ENCODE data around the gene PHLDB2. TPM values are rescaled to one million over a fixed set of nuclear protein-coding genes. Genes with fewer than 3 reads are reported as not detected.

Gene PHLDB2
- polyA plus RNA-seq, 1 donor (not counting 4 experiments of a cell fraction or from before 2014, with no cell fraction given), result 150 TPM

DNA sequence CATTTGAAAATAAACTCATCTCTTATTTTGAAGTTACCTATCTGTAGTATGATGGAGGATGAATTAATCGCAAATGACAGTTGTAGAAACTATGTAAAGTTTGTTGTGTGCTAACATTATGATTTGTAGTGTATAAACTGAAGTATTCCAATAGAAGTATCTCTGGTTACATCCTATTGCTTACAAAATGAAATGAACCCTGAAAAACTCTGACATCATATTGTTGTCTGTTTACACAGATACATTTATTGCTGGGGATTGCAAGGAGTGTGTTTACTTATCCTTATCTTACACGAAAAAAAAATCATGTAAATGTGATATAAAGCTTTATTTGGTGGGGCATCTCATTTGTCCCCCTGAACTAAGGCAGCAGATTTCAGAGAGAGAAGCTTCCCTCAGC is 117.2 kb downstream of the PHLDB2 start:
- dilution Hi-C loops (cut with MboI; ENCODE audit: extremely low pct_ligation_motif_present, low sequenced_read_pairs), result no loop called here
- TF ChIP-seq EZH2 (IDR thresholded peaks at IDR 0.05; ENCODE audit: low read length), result no peak
- Histone ChIP-seq H3K9me1 (ENCODE audit: control insufficient read depth, extremely low read depth, insufficient read depth, low read length) (no peaks in the 10 kb centered on the region), H3K9me3 (ENCODE audit: control insufficient read depth, low read depth, low read length) (no peaks in the 10 kb centered on the region), H2AFZ (ENCODE audit: control insufficient read depth, low read length) (no peak overlapping the region), H4K20me1 (ENCODE audit: control insufficient read depth, extremely low read depth, insufficient read depth, low read length) (no peaks in the 10 kb centered on the region), H3K4me3 (ENCODE audit: control insufficient read depth in 2 of 3, extremely low read depth in 1 of 3, insufficient read depth in 2 of 3, low read depth in 1 of 3, low read length in 3 of 3) (no peak overlapping the region), H3K4me2 (ENCODE audit: control insufficient read depth, extremely low read depth, insufficient read depth, low read depth, low read length) (no peak overlapping the region), H3K9ac (ENCODE audit: control insufficient read depth, extremely low read depth, insufficient read depth, low read length) (no peak overlapping the region), H3K36me3 (ENCODE audit: control insufficient read depth in 2 of 2, extremely low read depth in 1 of 2, insufficient read depth in 2 of 2, low read length in 2 of 2) (peaks cover 7 to 12% of the 10 kb centered on the region in 2 experiments), H3K27me3 (ENCODE audit: control insufficient read depth, extremely low read depth, insufficient read depth, low read length) (no peaks in the 10 kb centered on the region), H3K79me2 (ENCODE audit: control insufficient read depth, insufficient read depth, low read length) (peaks cover 14% of the 10 kb centered on the region), H3K4me1 (ENCODE audit: control insufficient read depth, extremely low read depth, insufficient read depth, low read length) (peaks cover 6% of the 10 kb centered on the region), H3K27ac (ENCODE audit: control insufficient read depth, insufficient read depth, low read length) (no peak overlapping the region)
- DNase-seq (ENCODE audit: low read depth, low spot score), result no peak
- FAIRE-seq, result no peak

- no peaks in the 10 kb centered on the region for H3K9me3 ChIP-seq (ENCODE audit: control insufficient read depth, low read depth, low read length)
- H3K4me1 ChIP-seq (ENCODE audit: control insufficient read depth, extremely low read depth, insufficient read depth, low read length), result peaks cover 8% of the 10 kb centered on the region
- peak within 1 kb of the TSS; percentile 73 for H3K4me2 ChIP-seq (ENCODE audit: control insufficient read depth, extremely low read depth, insufficient read depth, low read depth, low read length)
- DNase-seq (ENCODE audit: low read depth, low spot score), result peak; percentile 91
- no peaks in the 10 kb centered on the region for H3K9me1 ChIP-seq (ENCODE audit: control insufficient read depth, extremely low read depth, insufficient read depth, low read length)
- H3K79me2 ChIP-seq (ENCODE audit: control insufficient read depth, insufficient read depth, low read length), result peaks cover 20% of the 10 kb centered on the region
- TF ChIP-seq, protein P1, sequence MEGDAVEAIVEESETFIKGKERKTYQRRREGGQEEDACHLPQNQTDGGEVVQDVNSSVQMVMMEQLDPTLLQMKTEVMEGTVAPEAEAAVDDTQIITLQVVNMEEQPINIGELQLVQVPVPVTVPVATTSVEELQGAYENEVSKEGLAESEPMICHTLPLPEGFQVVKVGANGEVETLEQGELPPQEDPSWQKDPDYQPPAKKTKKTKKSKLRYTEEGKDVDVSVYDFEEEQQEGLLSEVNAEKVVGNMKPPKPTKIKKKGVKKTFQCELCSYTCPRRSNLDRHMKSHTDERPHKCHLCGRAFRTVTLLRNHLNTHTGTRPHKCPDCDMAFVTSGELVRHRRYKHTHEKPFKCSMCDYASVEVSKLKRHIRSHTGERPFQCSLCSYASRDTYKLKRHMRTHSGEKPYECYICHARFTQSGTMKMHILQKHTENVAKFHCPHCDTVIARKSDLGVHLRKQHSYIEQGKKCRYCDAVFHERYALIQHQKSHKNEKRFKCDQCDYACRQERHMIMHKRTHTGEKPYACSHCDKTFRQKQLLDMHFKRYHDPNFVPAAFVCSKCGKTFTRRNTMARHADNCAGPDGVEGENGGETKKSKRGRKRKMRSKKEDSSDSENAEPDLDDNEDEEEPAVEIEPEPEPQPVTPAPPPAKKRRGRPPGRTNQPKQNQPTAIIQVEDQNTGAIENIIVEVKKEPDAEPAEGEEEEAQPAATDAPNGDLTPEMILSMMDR (optimal IDR thresholded peaks at IDR 0.05 in 1 of 3, IDR thresholded peaks at IDR 0.05 in 1 of 3, conservative IDR thresholded peaks at IDR 0.05 in 1 of 3; ENCODE audit: extremely low read depth in 1 of 3, insufficient read depth in 2 of 3, low read length in 3 of 3), result no peak
- no peak for TF ChIP-seq EZH2 (IDR thresholded peaks at IDR 0.05; ENCODE audit: low read length)
- dilution Hi-C loops (cut with MboI; ENCODE audit: extremely low pct_ligation_motif_present, low sequenced_read_pairs), result no loop called here
- H2AFZ ChIP-seq (ENCODE audit: control insufficient read depth, low read length), result peak within 1 kb of the TSS; percentile 90
- peak within 1 kb of the TSS; percentile 72 to 84 (median 81) for H3K4me3 ChIP-seq (ENCODE audit: control insufficient read depth in 2 of 3, extremely low read depth in 1 of 3, insufficient read depth in 2 of 3, low read depth in 1 of 3, low read length in 3 of 3)
- FAIRE-seq, result peak; percentile 98
- H3K27ac ChIP-seq (ENCODE audit: control insufficient read depth, insufficient read depth, low read length), result peak within 1 kb of the TSS; percentile 68
- H4K20me1 ChIP-seq (ENCODE audit: control insufficient read depth, extremely low read depth, insufficient read depth, low read length), result no peaks in the 10 kb centered on the region
- peaks cover 3 to 10% of the 10 kb centered on the region in 2 experiments for H3K36me3 ChIP-seq (ENCODE audit: control insufficient read depth in 2 of 2, extremely low read depth in 1 of 2, insufficient read depth in 2 of 2, low read length in 2 of 2)
- peak within 1 kb of the TSS; percentile 84 for H3K9ac ChIP-seq (ENCODE audit: control insufficient read depth, extremely low read depth, insufficient read depth, low read length)
- no peaks in the 10 kb centered on the region for H3K27me3 ChIP-seq (ENCODE audit: control insufficient read depth, extremely low read depth, insufficient read depth, low read length)
These were observed 119.7 kb downstream of the PHLDB2 start, which contains the start of gene ABHD10 for GRCh38 chr3:111978583-111979433. Gene ABHD10, plus strand, starts transcription at chr3:111979026. Its CDS starts 36 bp downstream, at chr3:111979062.

All from keratinocyte (primary cell).